Prostate gland (tissue), 2 donors: ENCODE results near the gene FAM89B.

Source experiments
- CTCF ChIP-seq, 4 experiments: fragments of 200-600 bp in 2 of 4; fragments of 450-650 bp in 2 of 4; sonication (generic) in 2 of 4; IDR thresholded peaks; 1 replicate in 3 of 4; 2 replicates in 1 of 4; pipeline ENCODE4 v1.5.1; 2016 to 2019; ENCODE audit warnings: antibody characterized with exemption in 4 of 4, mild to moderate bottlenecking in 2 of 4, moderate library complexity in 2 of 4
- POLR2A ChIP-seq: fragments of 450-650 bp; IDR thresholded peaks from one replicate; pipeline ENCODE4 v1.6.1; 2016; ENCODE audit warnings: antibody characterized with exemption, mild to moderate bottlenecking

- TF ChIP-seq POLR2A, result peak; percentile 58
- TF ChIP-seq CTCF (IDR thresholded peaks at IDR 0.05), result peak; percentile 81 to 98 (median 91)
Observed at GRCh38 chr11:65540290-65541092, 31.8 kb upstream of the FAM89B start.
